ENCODE data around the gene PCNT. TPM values are rescaled to one million over a fixed set of nuclear protein-coding genes. Genes with fewer than 3 reads are reported as not detected.

PCNT gene
- total and polyA plus RNA-seq, 2 of the 8 experiments (the other 6 are each of a cell fraction or from before 2014, with no cell fraction given): 9.9 to 45.1 TPM

DNA sequence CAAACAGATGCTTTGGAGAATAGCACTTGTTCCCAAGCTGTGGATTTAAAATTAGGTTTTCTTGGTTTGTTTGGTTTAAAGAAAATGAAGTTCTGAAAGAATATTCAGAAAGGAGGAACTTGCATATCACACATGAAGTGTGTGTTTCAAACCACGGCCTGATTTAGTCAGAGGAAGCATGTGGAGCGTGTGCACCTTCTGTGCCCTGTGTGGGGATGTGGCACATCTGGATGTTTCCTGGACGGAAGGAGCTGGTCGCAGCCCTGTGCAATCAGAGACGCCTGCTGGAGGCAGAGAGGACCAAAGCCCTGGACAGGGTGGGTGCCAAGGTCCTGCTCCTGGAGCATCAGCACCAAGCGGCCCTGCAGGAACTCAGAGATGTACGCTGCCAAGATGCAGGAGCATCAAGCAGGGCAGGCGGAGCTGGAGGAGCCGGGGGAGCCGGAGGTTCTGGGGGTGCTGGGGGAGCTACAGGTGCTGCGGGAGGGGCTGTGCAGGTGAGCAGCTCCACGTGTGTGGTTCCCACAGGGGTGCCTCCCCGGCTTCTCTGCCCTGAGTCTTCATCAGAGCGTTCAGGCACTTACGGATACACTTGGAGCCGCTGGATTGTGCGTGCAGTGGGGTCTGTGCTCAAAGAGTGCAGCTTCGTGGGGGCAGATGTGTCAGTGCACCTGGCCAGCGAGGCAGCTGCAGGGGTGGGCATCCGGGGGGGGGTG lies 45.7 kb downstream of the PCNT start:
- H2BK20ac ChIP-seq (ENCODE audit: low read length): no peak overlapping the region
- WGBS, 2 experiments (ENCODE audit: extremely low coverage in 1 of 2, insufficient coverage in 1 of 2, insufficient read length in 1 of 2, insufficient replicate concordance in 2 of 2, low coverage in 1 of 2, low lambda C conversion rate in 2 of 2, missing lambda C conversion rate in 1 of 2): 91% methylated on average over 16 of the region's 20 CpGs; no CpG with 5 or more reads in 1 of the 2 experiments
- H3K4ac ChIP-seq (replicated peaks; ENCODE audit: insufficient read length, low read depth, low read length): no peak overlapping the region
- peaks cover 5% of the 10 kb centered on the region for H3K23me2 ChIP-seq (ENCODE audit: low read depth, low read length)
- no peak overlapping the region for H2BK12ac ChIP-seq (ENCODE audit: low read depth, low read length)
- no peak overlapping the region for H3K14ac ChIP-seq (ENCODE audit: insufficient read length)
- CTCF ChIA-PET (ENCODE audit: partially characterized antibody): interaction anchor here (1.1 to 1.9 kb wide), 3 partner anchors 10 to 32 kb away, joined by 3 to 6 read pairs (median 3); no protein-coding TSS in a partner anchor
- H3K56ac ChIP-seq (replicated peaks; ENCODE audit: insufficient read length, low read depth, low read length): no peak overlapping the region
- DNase-seq (ENCODE audit: low read depth in 1 of 2, low spot score in 2 of 2) (no peak), FAIRE-seq (no peak)
- peaks cover 0 to 34% of the 10 kb centered on the region in 2 experiments; a peak in 2 of 4 replicates for H3K79me2 ChIP-seq (ENCODE audit: control insufficient read depth in 1 of 2, insufficient read depth in 2 of 2, low read length in 2 of 2)
- POLR2A ChIA-PET (ENCODE audit: partially characterized antibody): interaction anchor here (0.6 to 1.4 kb wide), 2 partner anchors 10 to 73 kb away, joined by 3 to 4 read pairs; no protein-coding TSS in a partner anchor
- H2BK120ac ChIP-seq (replicated peaks; ENCODE audit: low read depth, low read length): no peak overlapping the region
- H3K27ac ChIP-seq (ENCODE audit: low read depth, low read length): no peak overlapping the region
- no peak overlapping the region for H3K9ac ChIP-seq (replicated peaks in 1 of 4; ENCODE audit: extremely low read depth in 1 of 4, low read depth in 3 of 4, low read length in 3 of 4)
- H3K79me1 ChIP-seq (ENCODE audit: low read depth, low read length): peaks cover 13% of the 10 kb centered on the region
- peaks cover 4 to 15% of the 10 kb centered on the region in 2 experiments for H4K20me1 ChIP-seq (replicated peaks in 1 of 2; ENCODE audit: control insufficient read depth in 1 of 2, insufficient read depth in 2 of 2, low read length in 2 of 2)
- no peak overlapping the region for H2BK15ac ChIP-seq (ENCODE audit: low read length)
- no peak overlapping the region for H3K23ac ChIP-seq (ENCODE audit: insufficient read length)
- H2AK5ac ChIP-seq (ENCODE audit: low read depth, low read length): no peak overlapping the region
- H3K9me3 ChIP-seq (ENCODE audit: insufficient read depth in 2 of 2, low read depth in 1 of 2, low read length in 1 of 2): peaks cover 0 to 6% of the 10 kb centered on the region in 2 experiments; a peak in 1 of 4 replicates
- H4K5ac ChIP-seq (ENCODE audit: insufficient read length, low read depth, low read length): no peak overlapping the region
- no peak overlapping the region for H3K18ac ChIP-seq (ENCODE audit: extremely low read depth, low read length)
- H3K4me2 ChIP-seq (ENCODE audit: insufficient read depth in 1 of 2, low read depth in 2 of 2, low read length in 2 of 2): no peak overlapping the region
- peak overlapping the region; percentile 68; the same call in 1 of the 2 replicates for H4K8ac ChIP-seq (ENCODE audit: extremely low read depth, insufficient read depth, low read length)
- no peaks in the 10 kb centered on the region for H3K27me3 ChIP-seq (replicated peaks in 1 of 4; ENCODE audit: control insufficient read depth in 3 of 4, extremely low read depth in 1 of 4, insufficient read depth in 3 of 4, low read length in 3 of 4)
- peaks cover 10 to 30% (median 25%) of the 10 kb centered on the region in 4 experiments; a peak in 6 of 8 replicates for H3K36me3 ChIP-seq (ENCODE audit: control insufficient read depth in 2 of 4, insufficient read depth in 4 of 4, low read length in 3 of 4)
- H3K4me3 ChIP-seq (ENCODE audit: extremely low read depth in 1 of 4, insufficient read depth in 2 of 4, low read depth in 3 of 4, low read length in 4 of 4): no peak overlapping the region
- H2AFZ ChIP-seq (ENCODE audit: low read length): no peak overlapping the region
- no peak overlapping the region for H2BK5ac ChIP-seq (ENCODE audit: low read depth, low read length)
- H4K91ac ChIP-seq (replicated peaks; ENCODE audit: insufficient read length, low read length): no peak overlapping the region
- no peaks in the 10 kb centered on the region for H3K4me1 ChIP-seq (replicated peaks in 1 of 4; ENCODE audit: control insufficient read depth in 3 of 4, insufficient read depth in 4 of 4, low read length in 3 of 4)
- TF ChIP-seq JUN (IDR thresholded peaks at IDR 0.05; ENCODE audit: low read depth, low read length): no peak
